Measurements from ENCODE around the gene GLI3.

GLI3 gene

DNA sequence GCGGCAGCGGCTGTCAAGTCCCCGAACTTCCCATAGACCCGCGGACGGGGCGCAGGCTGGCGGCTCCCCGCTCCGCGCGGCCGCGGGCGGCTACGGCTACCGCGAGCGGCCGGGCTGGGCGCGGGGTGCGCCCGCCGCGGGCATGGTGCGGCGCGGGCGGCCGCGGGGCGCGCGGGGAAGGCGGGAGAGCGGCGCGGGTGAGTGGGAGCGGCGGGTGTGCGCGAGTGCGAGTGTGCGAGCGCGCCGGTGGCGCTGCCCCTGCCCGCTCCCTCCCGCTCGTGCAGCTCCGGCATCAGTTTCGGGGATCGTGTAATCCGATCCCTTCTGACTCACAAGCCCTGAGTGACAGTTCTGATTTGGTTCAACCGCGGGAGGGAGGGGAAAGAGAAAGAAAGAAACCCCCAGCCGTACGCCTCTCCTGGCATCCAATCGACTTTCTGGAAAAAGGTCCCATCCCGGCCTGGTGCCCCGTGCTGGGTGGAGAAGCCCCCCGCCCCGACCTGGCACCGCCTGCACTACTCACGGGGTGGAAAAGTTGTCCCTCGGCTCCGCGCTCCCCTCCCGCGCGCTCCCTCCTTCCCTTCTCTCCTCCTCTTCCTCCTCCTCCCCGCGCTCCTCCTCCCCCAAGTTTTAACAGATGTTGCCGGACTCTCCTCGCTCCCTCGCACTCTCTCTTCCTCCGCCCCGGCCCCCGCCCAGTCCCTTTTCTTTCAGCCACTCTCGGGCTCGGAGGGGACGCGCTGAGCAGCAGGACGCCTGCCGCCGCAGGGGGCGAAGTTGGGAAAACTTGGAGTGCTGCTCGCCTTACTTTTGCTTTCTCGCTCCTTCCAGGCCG is at the start of gene GLI3:
Gene GLI3, minus strand, starts transcription at position 234 of the 835 bp plus-strand sequence. CDS start 13,956 bp downstream, outside the sequence.
- DNase-seq (ENCODE audit: low read depth), result peak; percentile 92

DNA sequence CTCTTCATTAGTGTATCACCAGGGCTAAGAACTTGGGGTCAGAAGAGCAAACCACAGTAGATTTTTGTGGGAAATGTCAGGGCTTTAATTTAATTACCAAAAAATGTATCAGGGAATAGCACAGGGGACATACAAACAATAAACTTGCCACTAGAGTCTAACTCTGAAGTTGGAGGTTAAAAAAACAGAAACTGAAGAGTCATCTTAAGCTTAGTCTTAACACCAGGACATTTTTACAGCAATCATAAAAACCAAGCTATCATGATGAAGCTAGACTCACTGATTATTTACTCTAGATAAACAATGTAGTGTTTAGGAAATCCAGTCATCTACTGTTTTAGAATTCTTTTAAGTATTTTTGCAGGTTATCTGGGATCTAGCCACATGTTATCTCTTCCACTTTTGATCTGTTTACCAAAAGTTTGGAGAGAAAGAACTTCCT is 48.4 kb upstream of the GLI3 start:
- DNase-seq (ENCODE audit: low read depth), result no peak

DNA sequence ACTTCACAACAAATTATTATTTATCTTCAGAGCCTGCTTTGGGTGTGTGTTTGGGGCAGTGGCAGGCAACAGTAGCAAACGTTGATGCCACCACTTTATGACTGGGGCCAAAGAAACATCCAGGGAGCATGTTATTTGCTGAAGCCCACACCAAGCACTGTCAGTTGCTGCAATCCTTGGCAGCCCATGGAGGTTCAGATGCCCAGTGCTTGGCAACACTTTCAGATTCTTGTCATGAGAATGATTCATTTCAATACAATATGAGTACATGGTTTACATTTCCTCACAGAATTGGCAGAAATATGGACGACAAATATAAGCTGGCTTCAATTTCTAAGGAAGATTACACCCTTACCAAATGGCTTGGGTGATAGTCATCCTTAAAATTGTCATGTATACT is 46.5 kb upstream of the GLI3 start:
- DNase-seq (ENCODE audit: low read depth), result peak; percentile 46

DNA sequence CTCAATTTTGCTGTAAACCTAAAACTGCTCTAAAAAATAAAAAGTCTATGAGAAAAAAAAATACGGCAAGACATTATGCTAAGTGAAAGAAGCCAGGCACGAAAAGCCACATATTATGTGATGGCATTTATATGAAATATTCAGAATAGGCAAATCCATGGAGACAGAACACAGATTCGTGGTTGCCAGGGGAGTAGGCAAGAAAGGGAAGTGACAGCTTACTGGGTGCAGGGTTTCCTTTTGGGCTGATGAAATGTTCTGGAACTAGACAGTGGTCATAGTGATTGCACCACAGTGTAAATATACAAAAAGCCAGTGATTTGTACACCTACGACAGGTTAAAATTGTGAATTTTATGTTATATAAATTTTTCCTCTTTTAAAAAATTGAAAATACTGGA is 41.3 kb upstream of the GLI3 start:
- no peak for DNase-seq (ENCODE audit: low read depth)

DNA sequence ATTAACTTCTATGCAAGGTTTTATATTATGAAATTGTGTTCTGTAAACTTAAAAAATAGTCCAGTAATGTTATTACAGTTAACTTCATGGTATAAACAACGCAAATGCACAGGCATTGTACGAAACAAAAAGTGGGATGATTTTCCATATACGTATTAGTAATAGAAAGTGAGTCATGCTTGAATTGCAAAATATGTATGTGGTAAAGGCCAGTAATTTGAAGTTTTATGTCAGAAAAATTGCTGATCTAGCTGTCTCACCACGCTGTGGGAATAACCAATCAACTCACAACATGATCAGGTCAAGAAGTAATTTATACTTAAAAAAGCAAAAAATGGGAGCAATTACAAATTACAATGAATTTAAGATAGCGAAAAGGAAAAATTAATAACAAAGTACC is 37.0 kb upstream of the GLI3 start:
- peak; percentile 77 for DNase-seq (ENCODE audit: low read depth)

DNA sequence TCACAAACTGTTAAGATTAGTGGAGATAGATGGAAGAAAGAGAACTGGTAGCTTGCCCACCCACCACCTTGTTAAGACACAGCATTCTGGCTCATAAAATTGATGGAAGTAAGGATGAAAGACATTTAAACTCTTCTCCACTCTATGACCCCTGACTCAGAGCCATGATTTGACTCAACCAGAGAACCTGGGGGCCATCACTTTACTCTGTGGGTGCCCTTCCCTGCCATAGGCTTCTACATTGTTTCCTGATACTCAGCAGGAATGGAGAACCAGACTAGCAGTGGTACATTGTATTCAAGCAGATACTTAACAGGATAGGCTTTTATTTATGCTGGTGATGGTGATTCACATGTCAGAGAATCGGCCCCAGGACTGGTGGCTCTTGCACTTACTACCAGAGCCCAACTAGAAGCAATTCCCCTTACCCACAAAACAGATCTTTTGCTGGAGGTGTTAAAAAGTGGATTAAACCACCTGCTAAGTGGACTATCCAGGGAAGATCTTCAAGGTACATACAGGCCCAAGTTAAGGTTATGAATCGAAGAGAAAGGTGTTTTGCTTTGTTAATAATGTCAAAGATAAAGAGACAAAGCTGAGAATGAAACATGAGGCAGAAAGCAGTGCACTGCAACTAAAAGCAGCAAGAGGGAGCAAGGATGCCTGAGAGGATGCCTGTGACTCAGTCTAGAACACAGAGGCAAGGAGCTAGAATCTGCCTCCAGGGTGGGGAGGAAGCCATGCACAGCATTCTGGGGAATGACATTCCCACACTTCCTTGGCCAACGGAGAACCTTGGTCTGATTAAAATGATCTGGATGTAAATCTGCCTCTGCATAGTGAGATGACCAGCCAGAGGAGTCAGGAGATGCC is 36.0 kb upstream of the GLI3 start:
- peak; percentile 58 for DNase-seq (ENCODE audit: low read depth)

DNA sequence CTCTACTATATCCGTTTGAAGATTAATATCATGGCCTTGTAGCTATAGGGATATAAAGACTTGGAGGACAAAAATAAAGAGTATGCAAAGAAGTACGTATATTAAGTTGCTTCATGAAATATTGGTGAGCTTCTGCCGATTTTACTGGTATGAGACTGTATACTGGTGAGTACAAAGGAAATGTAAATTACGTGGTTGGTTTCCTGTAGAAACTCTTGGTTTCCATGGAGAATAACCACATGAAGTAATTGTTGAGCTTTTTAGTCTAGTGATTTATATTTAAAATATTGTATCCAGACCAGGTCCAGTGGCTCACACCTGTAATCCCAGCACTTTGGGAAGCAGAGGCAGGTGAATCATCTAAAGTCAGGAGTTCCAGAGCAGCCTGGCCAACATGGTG is 32.2 kb upstream of the GLI3 start:
- no peak for DNase-seq (ENCODE audit: low read depth)

DNA sequence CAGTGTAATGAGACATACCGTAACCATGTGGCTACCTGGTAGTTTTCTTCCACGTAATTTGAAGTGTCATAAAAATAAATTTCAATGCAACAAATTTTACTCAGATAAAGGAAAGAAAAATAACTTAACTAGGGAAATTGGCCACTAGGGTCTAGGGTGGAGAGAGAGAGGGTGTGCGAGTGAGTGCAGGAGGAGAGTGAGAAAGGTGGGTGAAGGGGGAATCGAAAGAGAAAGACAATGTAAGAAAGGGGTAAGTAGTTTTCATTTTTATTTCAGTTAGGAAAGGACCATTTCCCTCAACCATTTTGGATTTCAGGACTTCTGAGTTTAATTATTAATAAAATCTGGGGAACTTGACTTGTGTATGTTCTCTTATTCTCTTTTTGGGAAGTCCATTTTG is 27.7 kb upstream of the GLI3 start:
- DNase-seq (ENCODE audit: low read depth), result no peak

DNA sequence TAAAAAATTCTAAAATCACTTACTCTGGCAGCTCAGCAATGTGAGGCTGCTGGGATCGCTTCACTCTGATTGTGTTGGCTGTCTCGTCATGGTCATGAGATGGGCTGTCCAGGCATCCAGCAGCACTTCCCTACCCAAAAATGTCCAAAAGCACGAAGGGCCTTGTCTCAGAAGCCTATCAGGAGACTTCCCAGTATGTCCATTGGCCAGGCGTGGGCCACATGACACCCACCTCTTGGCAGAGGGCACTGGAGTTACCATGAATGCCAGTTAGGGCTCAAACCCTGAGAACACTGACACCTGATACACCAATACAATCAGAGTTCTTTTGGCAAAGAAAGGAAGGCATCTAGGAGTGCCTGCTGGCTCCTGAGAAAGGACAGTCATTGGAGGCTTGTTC is 27.0 kb upstream of the GLI3 start:
- DNase-seq (ENCODE audit: low read depth), result no peak

DNA sequence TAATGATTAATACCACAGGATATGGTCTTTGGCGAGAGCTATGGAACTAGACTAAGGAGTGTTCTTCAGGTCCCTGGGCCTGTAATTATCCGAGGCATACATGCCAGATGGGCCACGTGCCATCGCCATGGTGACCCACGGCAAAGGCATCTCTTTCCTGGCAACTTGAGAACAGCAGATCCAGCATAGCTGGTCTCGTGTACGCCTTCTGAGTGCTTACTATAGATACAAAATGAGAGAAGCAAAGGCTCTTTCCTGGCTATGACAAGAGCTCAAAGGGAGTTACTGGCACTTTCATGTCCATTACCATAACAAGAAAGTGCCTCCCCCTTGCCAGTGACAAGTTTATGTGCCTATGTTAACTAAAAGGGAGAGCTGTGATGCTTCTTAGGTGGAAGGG is 26.0 kb upstream of the GLI3 start:
- DNase-seq (ENCODE audit: low read depth), result peak; percentile 69

DNA sequence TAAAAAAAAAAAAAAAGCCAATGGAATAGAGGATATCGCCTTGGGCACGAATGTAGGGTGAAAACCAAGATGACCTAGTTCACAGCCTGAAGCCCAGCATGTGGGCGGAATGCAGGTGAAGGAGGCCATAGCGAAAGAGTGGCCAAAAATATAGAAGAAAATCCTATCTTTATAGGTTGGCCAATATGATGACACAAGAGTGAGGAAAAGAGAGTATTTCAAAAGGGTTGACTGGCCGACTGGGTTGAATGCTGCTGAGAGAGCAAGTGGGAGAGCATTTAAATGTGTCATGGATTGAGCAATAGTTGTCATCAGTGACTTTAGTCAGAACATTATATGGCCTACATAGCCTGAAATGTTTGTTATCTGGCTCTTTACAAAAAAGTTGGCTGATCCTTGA is 17.2 kb upstream of the GLI3 start:
- DNase-seq (ENCODE audit: low read depth), result no peak

DNA sequence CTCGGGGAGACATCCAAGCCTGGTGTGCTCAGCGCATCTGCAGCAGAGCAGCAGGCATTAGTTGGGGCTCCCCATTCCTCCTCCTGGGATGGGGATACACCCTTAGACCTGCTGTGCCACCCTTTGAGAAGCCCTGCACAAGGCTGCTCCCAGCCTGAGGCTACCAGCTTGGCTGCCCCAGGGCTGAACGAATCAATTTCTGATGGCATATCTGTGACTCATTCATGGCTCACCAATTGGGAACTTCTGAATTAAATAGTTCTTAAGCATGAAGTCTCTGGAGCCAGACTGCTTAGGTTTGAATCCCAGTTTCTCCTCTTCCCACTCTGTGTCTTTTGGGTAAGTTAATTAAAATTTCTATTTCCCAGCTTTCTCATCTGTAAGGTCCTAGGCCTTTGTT is 16.3 kb upstream of the GLI3 start:
- DNase-seq (ENCODE audit: low read depth), result no peak

DNA sequence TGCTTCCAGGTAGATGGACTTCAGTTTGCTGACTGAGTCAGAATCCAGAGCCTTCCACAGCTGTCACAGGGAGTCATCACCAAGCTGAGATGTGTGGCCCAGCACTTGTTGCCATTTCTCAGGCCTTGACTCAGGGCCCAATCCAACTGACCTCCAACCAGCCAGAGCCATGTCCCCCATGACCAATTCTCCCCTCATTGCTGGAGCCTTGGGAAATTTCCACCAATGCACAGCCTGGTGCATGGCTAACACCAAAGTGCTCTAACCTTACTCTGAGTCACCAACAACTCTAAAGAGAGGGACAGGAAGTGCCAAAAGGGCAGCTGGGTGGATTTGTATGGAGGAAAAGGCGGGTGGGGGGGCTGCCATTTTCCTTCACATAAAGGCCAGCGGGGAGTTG is 13.4 kb upstream of the GLI3 start:
- no peak for DNase-seq (ENCODE audit: low read depth)

DNA sequence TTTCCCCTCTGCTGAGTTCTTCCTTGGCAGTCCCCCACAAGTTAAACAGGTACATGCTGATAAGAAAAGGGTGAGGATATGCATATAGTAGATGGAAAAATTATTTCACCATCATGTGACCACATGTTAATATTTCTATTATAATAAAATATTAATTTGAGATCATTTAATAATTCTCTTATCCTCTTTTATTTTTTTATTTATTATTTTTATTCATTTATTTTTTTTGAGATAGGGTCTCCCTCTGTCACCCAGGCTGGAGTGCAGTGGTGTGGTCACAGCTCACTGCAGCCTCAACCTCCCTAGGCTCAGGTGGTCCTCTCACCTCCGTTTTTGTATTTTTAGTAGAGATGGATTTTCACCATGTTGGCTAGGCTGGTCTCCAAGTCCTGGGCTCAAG is 11.6 kb upstream of the GLI3 start:
- DNase-seq (ENCODE audit: low read depth), result no peak

DNA sequence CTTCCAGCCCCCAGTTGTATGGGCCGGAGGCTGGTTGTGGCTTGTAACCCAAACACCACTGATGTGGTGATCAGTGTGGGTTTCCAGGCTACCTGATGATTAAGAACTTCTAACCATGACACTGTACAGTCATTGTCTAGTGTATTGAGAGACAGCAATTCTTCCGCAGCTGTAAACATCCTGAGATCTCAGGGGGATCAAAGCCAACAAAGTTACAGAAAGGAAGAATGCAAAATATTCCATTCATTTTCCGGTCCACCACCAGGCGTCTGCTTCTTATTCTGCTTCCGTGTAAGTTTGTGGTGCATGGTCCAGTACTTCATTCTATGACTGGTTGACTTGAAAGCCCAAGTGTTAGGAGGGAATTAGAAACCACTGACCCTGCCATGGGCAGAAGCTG is 10.3 kb upstream of the GLI3 start:
- no peak for DNase-seq (ENCODE audit: low read depth)

DNA sequence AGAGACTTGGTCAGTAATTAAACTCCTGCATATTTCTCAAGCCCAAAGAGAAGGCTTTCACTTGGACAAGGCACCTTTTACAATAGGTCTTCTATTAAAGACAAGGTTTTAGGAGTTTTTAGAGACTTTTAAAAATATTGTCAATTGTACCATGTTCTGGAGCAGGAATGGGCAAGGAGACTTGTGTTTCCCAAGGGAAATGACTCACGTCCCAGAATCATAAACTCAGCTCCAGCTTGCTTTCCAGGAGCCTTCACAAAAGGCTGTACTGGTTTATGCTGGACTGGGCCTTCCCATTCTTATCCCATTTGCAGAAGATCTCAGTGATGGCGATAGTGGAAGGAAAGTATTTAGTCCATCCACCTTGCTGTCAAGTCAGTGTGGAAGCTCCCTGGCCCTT is 7.8 kb upstream of the GLI3 start:
- no peak for DNase-seq (ENCODE audit: low read depth)

DNA sequence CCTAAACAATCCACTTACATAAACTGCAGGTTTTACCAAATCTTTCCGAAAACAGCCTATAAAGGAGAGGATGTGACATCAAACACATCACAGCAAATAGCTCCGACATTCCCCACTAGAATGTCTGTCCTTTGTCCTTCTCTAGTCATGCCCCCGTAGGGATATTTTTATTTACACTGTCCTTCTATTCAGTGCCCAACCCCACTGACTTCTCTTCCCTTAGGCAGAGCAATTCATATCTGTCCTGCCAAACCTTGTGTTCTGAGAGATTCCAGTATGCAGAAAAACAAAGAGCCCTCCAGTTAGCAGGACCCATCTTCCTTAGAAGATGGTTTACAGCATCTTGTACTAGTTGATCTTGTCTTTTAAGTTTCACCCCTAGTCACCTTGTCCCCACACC is 5.4 kb upstream of the GLI3 start:
- no peak for DNase-seq (ENCODE audit: low read depth)

DNA sequence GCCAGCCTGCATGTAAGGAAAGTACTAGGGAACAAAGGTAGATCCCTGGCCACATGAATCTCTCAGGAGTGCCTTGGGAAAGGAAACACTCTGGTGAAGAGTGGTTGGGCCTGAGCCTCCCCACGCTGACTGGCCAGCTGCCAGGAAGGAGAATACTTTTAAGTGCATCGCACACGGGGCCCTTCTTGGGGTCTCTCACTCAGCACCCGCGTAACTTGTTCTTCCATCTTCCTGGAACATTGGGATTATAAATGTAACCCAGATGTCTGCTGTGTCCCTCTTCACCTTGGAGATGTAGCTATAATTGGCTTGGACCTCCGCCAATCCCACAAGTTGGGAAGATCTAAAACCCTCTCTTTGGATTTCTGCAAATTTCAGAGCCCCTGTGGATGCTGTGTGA is 4.4 kb upstream of the GLI3 start:
- no peak for DNase-seq (ENCODE audit: low read depth)

DNA sequence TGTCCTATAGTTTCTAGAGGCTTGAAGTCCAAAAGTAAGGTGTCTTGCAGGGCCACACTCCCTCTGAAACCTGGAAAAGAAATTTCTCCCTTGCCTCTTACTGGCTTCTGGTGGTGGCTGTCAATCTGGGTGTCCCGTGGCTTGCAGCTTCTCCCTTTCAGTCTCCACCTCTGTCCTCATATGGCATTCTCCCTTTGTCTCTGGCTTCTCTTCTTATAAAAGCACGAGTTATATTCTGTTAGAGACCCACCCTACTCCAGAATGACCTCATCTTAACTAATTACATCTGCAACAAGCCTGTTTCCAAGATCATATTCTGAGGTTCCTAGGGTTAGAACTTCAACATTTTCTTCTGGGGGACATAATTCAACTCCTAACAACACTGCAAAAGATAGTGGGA is 3.4 kb upstream of the GLI3 start:
- no peak for DNase-seq (ENCODE audit: low read depth)

DNA sequence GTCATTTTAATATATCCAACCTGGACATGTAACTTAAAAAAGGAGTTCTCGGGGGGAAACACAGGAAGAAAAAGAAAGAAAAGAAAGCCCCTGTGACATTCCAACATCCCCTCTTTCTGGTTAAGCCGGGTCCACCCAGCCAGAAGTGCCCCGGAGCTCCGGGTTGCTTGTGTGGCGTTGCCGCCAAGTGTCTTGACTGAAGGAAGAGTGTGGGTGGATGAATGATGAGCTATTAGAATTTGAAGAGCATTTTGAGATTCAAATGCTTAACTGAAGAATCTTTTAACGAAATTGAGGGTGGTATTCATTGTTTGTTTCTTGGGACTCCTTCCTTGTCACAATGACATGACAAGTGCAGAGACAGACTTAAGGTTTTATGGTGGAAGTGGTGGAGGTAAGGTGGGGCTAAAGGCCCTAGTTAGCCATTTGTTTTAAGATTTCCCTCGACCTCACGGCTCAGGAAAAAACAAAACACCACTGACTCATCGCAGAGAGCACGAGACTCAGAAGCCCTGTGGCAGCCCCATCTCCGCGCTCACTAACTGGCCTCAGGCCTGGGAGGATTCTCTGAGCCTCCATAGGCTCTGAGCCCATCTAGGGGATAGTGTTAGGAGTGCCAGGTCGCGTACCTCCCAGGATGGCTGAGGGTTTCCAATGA is 1.8 kb upstream of the GLI3 start:
- DNase-seq (ENCODE audit: low read depth), result no peak

DNA sequence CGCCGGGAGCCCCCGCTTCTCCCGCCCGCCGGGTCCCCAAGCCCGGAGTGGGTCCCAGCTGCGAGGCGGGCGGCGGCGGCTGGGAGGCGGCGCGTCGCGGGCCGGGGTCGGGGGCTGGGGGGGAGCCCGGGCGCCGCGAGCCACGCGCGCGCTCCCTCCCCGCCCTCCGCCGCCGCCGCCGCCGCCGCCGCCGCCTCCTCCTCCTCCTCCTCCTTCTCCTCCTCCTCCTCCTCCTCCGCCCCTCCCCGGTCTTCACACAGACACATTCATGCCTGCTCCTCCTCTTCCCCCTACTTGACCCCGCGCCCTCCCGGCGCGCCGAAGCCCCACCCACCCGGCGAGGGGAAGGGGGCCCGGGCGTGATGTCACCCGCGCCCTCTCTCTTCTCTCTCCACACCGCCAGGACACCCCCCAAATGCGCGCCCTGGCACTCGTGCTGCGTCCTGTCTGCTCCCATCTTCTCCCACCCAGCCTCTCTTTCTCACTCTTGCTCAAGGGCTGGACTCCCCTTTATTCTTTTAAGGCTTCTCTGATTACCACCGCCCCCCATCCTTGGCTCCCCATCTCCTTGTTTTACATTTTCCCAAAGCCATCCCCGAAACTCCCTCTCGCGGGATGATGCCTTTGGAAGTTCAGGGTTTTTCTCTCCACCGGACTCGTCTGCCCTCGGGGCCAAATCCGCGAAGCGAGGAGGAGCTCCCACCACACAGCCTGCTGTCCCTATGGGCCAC is 967 bp upstream of the GLI3 start:
- DNase-seq (ENCODE audit: low read depth), result no peak
